ENCODE results near the gene KATNBL1.

GRCh38 chr15:34216527-34217270, 6.8 kb upstream of the KATNBL1 start:
- TF ChIP-seq, protein P1, sequence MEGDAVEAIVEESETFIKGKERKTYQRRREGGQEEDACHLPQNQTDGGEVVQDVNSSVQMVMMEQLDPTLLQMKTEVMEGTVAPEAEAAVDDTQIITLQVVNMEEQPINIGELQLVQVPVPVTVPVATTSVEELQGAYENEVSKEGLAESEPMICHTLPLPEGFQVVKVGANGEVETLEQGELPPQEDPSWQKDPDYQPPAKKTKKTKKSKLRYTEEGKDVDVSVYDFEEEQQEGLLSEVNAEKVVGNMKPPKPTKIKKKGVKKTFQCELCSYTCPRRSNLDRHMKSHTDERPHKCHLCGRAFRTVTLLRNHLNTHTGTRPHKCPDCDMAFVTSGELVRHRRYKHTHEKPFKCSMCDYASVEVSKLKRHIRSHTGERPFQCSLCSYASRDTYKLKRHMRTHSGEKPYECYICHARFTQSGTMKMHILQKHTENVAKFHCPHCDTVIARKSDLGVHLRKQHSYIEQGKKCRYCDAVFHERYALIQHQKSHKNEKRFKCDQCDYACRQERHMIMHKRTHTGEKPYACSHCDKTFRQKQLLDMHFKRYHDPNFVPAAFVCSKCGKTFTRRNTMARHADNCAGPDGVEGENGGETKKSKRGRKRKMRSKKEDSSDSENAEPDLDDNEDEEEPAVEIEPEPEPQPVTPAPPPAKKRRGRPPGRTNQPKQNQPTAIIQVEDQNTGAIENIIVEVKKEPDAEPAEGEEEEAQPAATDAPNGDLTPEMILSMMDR (IDR thresholded peaks at IDR 0.05): no peak
- TF ChIP-seq POLR2A (IDR thresholded peaks at IDR 0.05): no peak
